GM19328 (cell line): ENCODE measurements around the gene SPTBN4.
"Not testable (repeated sequence)": the region's sequence is repeated elsewhere in the genome, so short reads cannot be mapped to it uniquely, and the experiment has no call there.

ENCODE experiments used
- ATAC-seq: cut with Tn5 transposase; IDR thresholded peaks from one replicate; pipeline ENCODE4 v1.9.1; 2021; ENCODE audit warnings: mild to moderate bottlenecking, moderate library complexity; ENCODE audit not compliant: unreplicated experiment

SPTBN4 gene

GRCh38 chr19:40466985-40467734 is at the start of gene SPTBN4:
SPTBN4 (plus strand) TSS chr19:40467001; CDS start chr19:40472622, 5,621 bp downstream.
- ATAC-seq, result no peak

- no peak for ATAC-seq
Measured at GRCh38 chr19:40417643-40417981, 49.2 kb upstream of the SPTBN4 start.

- ATAC-seq, result no peak
Measured at GRCh38 chr19:40418040-40418439, 48.8 kb upstream of the SPTBN4 start.

GRCh38 chr19:40419066-40419612 is 47.7 kb upstream of the SPTBN4 start:
- no peak for ATAC-seq

- ATAC-seq, result no peak
Measured at GRCh38 chr19:40419780-40420179, 47.0 kb upstream of the SPTBN4 start.

GRCh38 chr19:40420451-40420765 is 46.4 kb upstream of the SPTBN4 start:
- no peak for ATAC-seq

GRCh38 chr19:40420766-40421765 is 45.7 kb upstream of the SPTBN4 start:
- ATAC-seq, result no peak

GRCh38 chr19:40421993-40422747 is 44.6 kb upstream of the SPTBN4 start:
- no peak for ATAC-seq

GRCh38 chr19:40422748-40423566 is 43.8 kb upstream of the SPTBN4 start:
- ATAC-seq, result no peak

- ATAC-seq, result no peak
Measured at GRCh38 chr19:40423938-40424337, 42.9 kb upstream of the SPTBN4 start.

GRCh38 chr19:40424637-40425449 is 42.0 kb upstream of the SPTBN4 start:
- ATAC-seq, result no peak

- ATAC-seq, result peak; percentile 82
Measured at GRCh38 chr19:40425450-40426287, 41.1 kb upstream of the SPTBN4 start, which contains the start of gene SERTAD1. SERTAD1 (minus strand) TSS chr19:40425992; CDS start chr19:40423546, 2,446 bp downstream.

- ATAC-seq, result not testable (repeated sequence)
Measured at GRCh38 chr19:40428197-40428596, 38.6 kb upstream of the SPTBN4 start.

GRCh38 chr19:40430242-40430641 is 36.6 kb upstream of the SPTBN4 start:
- not testable (repeated sequence) for ATAC-seq

- no peak for ATAC-seq
Measured at GRCh38 chr19:40431698-40432097, 35.1 kb upstream of the SPTBN4 start.

GRCh38 chr19:40432760-40433159 is 34.0 kb upstream of the SPTBN4 start:
- not testable (repeated sequence) for ATAC-seq

GRCh38 chr19:40433391-40434216 is 33.2 kb upstream of the SPTBN4 start:
- ATAC-seq, result no peak
